Cardiac fibroblast (primary cell): Measurements from ENCODE around the gene ZNF302.

Experiments used
- DNase-seq, 2 donors: peaks; one replicate each; pipeline versions ENCODE4 v3.0.0 to v3.0.0-alpha.2; 2010; ENCODE audit warnings: low read depth in 2 of 2
- H3K4me3 ChIP-seq, 2 donors: replicated peaks in 1 of 2; 1 replicate in 1 of 2; 2 replicates in 1 of 2; pipeline ENCODE4 v1.5.1; 2011; ENCODE audit warnings: low read depth in 2 of 2, low read length in 2 of 2, mild to moderate bottlenecking in 2 of 2, moderate library complexity in 1 of 2
- TF ChIP-seq, protein P1 (sequence below): IDR thresholded peaks from one replicate; pipeline ENCODE4 v1.5.1; 2011; ENCODE audit warnings: low read depth, mild to moderate bottlenecking, low read length, inconsistent platforms

ZNF302 gene

GRCh38 chr19:34734537-34735103 is 57.1 kb downstream of the ZNF302 start:
- peak overlapping the region; percentile 64 to 76 for H3K4me3 ChIP-seq
- DNase-seq, result peak; percentile 89 to 93
- TF ChIP-seq, protein P1, sequence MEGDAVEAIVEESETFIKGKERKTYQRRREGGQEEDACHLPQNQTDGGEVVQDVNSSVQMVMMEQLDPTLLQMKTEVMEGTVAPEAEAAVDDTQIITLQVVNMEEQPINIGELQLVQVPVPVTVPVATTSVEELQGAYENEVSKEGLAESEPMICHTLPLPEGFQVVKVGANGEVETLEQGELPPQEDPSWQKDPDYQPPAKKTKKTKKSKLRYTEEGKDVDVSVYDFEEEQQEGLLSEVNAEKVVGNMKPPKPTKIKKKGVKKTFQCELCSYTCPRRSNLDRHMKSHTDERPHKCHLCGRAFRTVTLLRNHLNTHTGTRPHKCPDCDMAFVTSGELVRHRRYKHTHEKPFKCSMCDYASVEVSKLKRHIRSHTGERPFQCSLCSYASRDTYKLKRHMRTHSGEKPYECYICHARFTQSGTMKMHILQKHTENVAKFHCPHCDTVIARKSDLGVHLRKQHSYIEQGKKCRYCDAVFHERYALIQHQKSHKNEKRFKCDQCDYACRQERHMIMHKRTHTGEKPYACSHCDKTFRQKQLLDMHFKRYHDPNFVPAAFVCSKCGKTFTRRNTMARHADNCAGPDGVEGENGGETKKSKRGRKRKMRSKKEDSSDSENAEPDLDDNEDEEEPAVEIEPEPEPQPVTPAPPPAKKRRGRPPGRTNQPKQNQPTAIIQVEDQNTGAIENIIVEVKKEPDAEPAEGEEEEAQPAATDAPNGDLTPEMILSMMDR, result no peak
